Measurements from ENCODE around the gene ASB3. TPM values are rescaled to one million over a fixed set of nuclear protein-coding genes. Genes with fewer than 3 reads are reported as not detected.

ASB3 gene
- total and polyA plus RNA-seq, 2 donors (not counting 1 experiment from before 2014, with no cell fraction given), result 15.9 to 30.7 TPM

GRCh38 chr2:53753041-53753440, 33.7 kb downstream of the ASB3 start:
- Mint-ChIP-seq H3K4me3 (no peak overlapping the region), H3K4me1 (no peaks in the 10 kb centered on the region), H3K9me3 (ENCODE audit: insufficient read depth) (no peaks in the 10 kb centered on the region), H3K27me3 (no peaks in the 10 kb centered on the region), H3K27ac (no peak overlapping the region)
- no peak overlapping the region for H2AFZ ChIP-seq (ENCODE audit: insufficient read depth, low read depth, low read length, poor library complexity, severe bottlenecking)
- no peak for DNase-seq
- no peaks in the 10 kb centered on the region for H3K79me2 ChIP-seq (ENCODE audit: control insufficient read depth, insufficient read depth, low read length)
- no peaks in the 10 kb centered on the region for H3K27me3 ChIP-seq (replicated peaks in 1 of 4; ENCODE audit: control extremely low read depth in 1 of 4, control insufficient read depth in 3 of 4, insufficient read depth in 4 of 4, low read length in 3 of 4)
- H3K9me3 ChIP-seq (ENCODE audit: control extremely low read depth in 1 of 3, control insufficient read depth in 2 of 3, insufficient read depth in 1 of 3, low read length in 2 of 3), result no peaks in the 10 kb centered on the region
- H4K20me1 ChIP-seq (ENCODE audit: control insufficient read depth, insufficient read depth, low read length, poor library complexity, severe bottlenecking), result no peaks in the 10 kb centered on the region
- H3K36me3 ChIP-seq (replicated peaks in 1 of 2; ENCODE audit: control extremely low read depth in 1 of 2, control insufficient read depth in 1 of 2, extremely low read depth in 1 of 2, insufficient read depth in 2 of 2, low read length in 1 of 2), result peaks cover 0 to 5% of the 10 kb centered on the region in 2 experiments
- H3K4me1 ChIP-seq (ENCODE audit: control insufficient read depth in 2 of 2, insufficient read depth in 2 of 2, low read length in 2 of 2), result no peaks in the 10 kb centered on the region
- TF ChIP-seq CTCF (IDR thresholded peaks at IDR 0.05) (no peak), EZH2 (IDR thresholded peaks at IDR 0.05; ENCODE audit: borderline replicate concordance, insufficient read depth, low read depth, low read length, poor library complexity, severe bottlenecking) (no peak)
- CTCF ChIA-PET, result no interaction called here
- H3K4me2 ChIP-seq (replicated peaks; ENCODE audit: low read depth, low read length, poor library complexity, severe bottlenecking), result no peak overlapping the region
- intact Hi-C loops (cut with micrococcal nuclease), result no loop called here
- H3K9ac ChIP-seq (ENCODE audit: low read length), result no peak overlapping the region
- H3K4me3 ChIP-seq (ENCODE audit: control extremely low read depth in 1 of 5, extremely low read depth in 1 of 5, insufficient read depth in 1 of 5, low read depth in 2 of 5, low read length in 4 of 5), result no peak overlapping the region
- POLR2A ChIA-PET, result no interaction called here
- ATAC-seq (ENCODE audit: low read depth), result no peak
- H3K27ac ChIP-seq (ENCODE audit: low read length in 2 of 2), result no peak overlapping the region

GRCh38 chr2:53752385-53752784, 34.4 kb downstream of the ASB3 start:
- H3K9me3 Mint-ChIP-seq (ENCODE audit: insufficient read depth), result no peaks in the 10 kb centered on the region
- H3K27me3 Mint-ChIP-seq, result no peaks in the 10 kb centered on the region
- intact Hi-C loops (cut with micrococcal nuclease), result no loop called here
- Histone ChIP-seq H3K4me3 (ENCODE audit: control extremely low read depth in 1 of 5, extremely low read depth in 1 of 5, insufficient read depth in 1 of 5, low read depth in 2 of 5, low read length in 4 of 5) (no peak overlapping the region), H3K4me2 (replicated peaks; ENCODE audit: low read depth, low read length, poor library complexity, severe bottlenecking) (no peak overlapping the region), H3K27ac (ENCODE audit: low read length in 2 of 2) (no peak overlapping the region), H3K79me2 (ENCODE audit: control insufficient read depth, insufficient read depth, low read length) (no peaks in the 10 kb centered on the region), H2AFZ (ENCODE audit: insufficient read depth, low read depth, low read length, poor library complexity, severe bottlenecking) (no peak overlapping the region), H4K20me1 (ENCODE audit: control insufficient read depth, insufficient read depth, low read length, poor library complexity, severe bottlenecking) (no peaks in the 10 kb centered on the region), H3K9me3 (ENCODE audit: control extremely low read depth in 1 of 3, control insufficient read depth in 2 of 3, insufficient read depth in 1 of 3, low read length in 2 of 3) (no peaks in the 10 kb centered on the region), H3K4me1 (ENCODE audit: control insufficient read depth in 2 of 2, insufficient read depth in 2 of 2, low read length in 2 of 2) (no peaks in the 10 kb centered on the region), H3K27me3 (replicated peaks in 1 of 4; ENCODE audit: control extremely low read depth in 1 of 4, control insufficient read depth in 3 of 4, insufficient read depth in 4 of 4, low read length in 3 of 4) (no peaks in the 10 kb centered on the region), H3K9ac (ENCODE audit: low read length) (no peak overlapping the region), H3K36me3 (replicated peaks in 1 of 2; ENCODE audit: control extremely low read depth in 1 of 2, control insufficient read depth in 1 of 2, extremely low read depth in 1 of 2, insufficient read depth in 2 of 2, low read length in 1 of 2) (peaks cover 4 to 6% of the 10 kb centered on the region in 2 experiments)
- CTCF ChIA-PET, result no interaction called here
- DNase-seq (no peak), ATAC-seq (ENCODE audit: low read depth) (no peak)
- POLR2A ChIA-PET, result no interaction called here
- no peak overlapping the region for H3K27ac Mint-ChIP-seq
- H3K4me3 Mint-ChIP-seq, result no peak overlapping the region
- no CpG with 5 or more reads among the region's 4 CpGs for WGBS (ENCODE audit: insufficient coverage)
- H3K4me1 Mint-ChIP-seq, result no peaks in the 10 kb centered on the region
- TF ChIP-seq EZH2 (IDR thresholded peaks at IDR 0.05; ENCODE audit: borderline replicate concordance, insufficient read depth, low read depth, low read length, poor library complexity, severe bottlenecking) (no peak), CTCF (IDR thresholded peaks at IDR 0.05) (no peak)

Measured in B cell (primary cell).